AG04449 (cell line): ENCODE data around the gene KLF2.
"Not testable (repeated sequence)": the region's sequence is repeated elsewhere in the genome, so short reads cannot be mapped to it uniquely, and the experiment has no call there.

Experiments
- CTCF ChIA-PET: fragments of 350-600 bp; formaldehyde crosslinking; extraction: SDS; loops from one replicate; lab custom pipeline; 2021; ENCODE audit warnings: antibody characterized with exemption; lab: Yijun Ruan, JAX
- POLR2A ChIA-PET: fragments of 400-600, 350-600 bp; formaldehyde crosslinking; extraction: SDS; loops from one replicate; lab custom pipeline; 2020; ENCODE audit warnings: antibody characterized with exemption, inconsistent platforms; lab: Yijun Ruan, JAX
- DNase-seq: peaks from one replicate; pipeline ENCODE4 v3.0.0-alpha.2; 2010; ENCODE audit warnings: low read depth, low spot score
- H3K4me3 ChIP-seq: 2 replicates; pipeline ENCODE4 v1.5.1; 2011; ENCODE audit warnings: low read depth, mild to moderate bottlenecking, control low read depth, low read length
- CTCF ChIP-seq: IDR thresholded peaks from one replicate; pipeline ENCODE4 v1.5.1; 2011; ENCODE audit warnings: mild to moderate bottlenecking, moderate library complexity, low read length, control low read depth, inconsistent platforms; ENCODE audit not compliant: insufficient read depth; ENCODE audit errors: missing control alignments

KLF2 gene

GRCh38 chr19:16296713-16297112 is 27.9 kb upstream of the KLF2 start:
- CTCF ChIA-PET: no interaction called here
- TF ChIP-seq CTCF: no peak
- no peak for DNase-seq
- H3K4me3 ChIP-seq: no peak overlapping the region
- POLR2A ChIA-PET: no interaction called here

GRCh38 chr19:16297575-16298178 is 26.9 kb upstream of the KLF2 start:
- TF ChIP-seq CTCF: no peak
- POLR2A ChIA-PET: no interaction called here
- H3K4me3 ChIP-seq: no peak overlapping the region
- DNase-seq: no peak
- CTCF ChIA-PET: no interaction called here

- POLR2A ChIA-PET: no interaction called here
- no peak for TF ChIP-seq CTCF
- DNase-seq: no peak
- H3K4me3 ChIP-seq: no peak overlapping the region
- CTCF ChIA-PET: no interaction called here
Observed at GRCh38 chr19:16298334-16298733, 26.3 kb upstream of the KLF2 start.

- CTCF ChIA-PET: no interaction called here
- DNase-seq: no peak
- POLR2A ChIA-PET: no interaction called here
- no peak overlapping the region for H3K4me3 ChIP-seq
- TF ChIP-seq CTCF: no peak
Observed at GRCh38 chr19:16301999-16302694, 22.5 kb upstream of the KLF2 start.

- ChIA-PET CTCF (no interaction called here), POLR2A (no interaction called here)
- DNase-seq: no peak
- TF ChIP-seq CTCF: no peak
- H3K4me3 ChIP-seq: no peak overlapping the region
Observed at GRCh38 chr19:16303755-16304154, 20.9 kb upstream of the KLF2 start.

GRCh38 chr19:16304511-16304910 is 20.1 kb upstream of the KLF2 start:
- H3K4me3 ChIP-seq, DNase-seq: not testable (repeated sequence)
- ChIA-PET POLR2A (interaction anchor here (1.5 kb wide), 1 partner anchor 20 kb away, joined by 4 read pairs; the partner anchor contains the start of gene KLF2), CTCF (interaction anchor here (1.7 kb wide), 1 partner anchor 78 kb away, joined by 4 read pairs; no protein-coding TSS in a partner anchor)

- ChIA-PET CTCF (interaction anchor here (1.7 kb wide), 1 partner anchor 78 kb away, joined by 4 read pairs; no protein-coding TSS in a partner anchor), POLR2A (interaction anchor here (1.5 kb wide), 1 partner anchor 19 kb away, joined by 4 read pairs; the partner anchor contains the start of gene KLF2)
- not testable (repeated sequence) for H3K4me3 ChIP-seq
Observed at GRCh38 chr19:16305060-16305459, 19.6 kb upstream of the KLF2 start.

More at GRCh38 chr19:16305060-16305459, 19.6 kb upstream of the KLF2 start:
- not testable (repeated sequence) for DNase-seq
